HG03175 (cell line): ENCODE data around the gene GPC5.
"Not testable (repeated sequence)": the region's sequence is repeated elsewhere in the genome, so short reads cannot be mapped to it uniquely, and the experiment has no call there.

Experiments
- ATAC-seq: cut with Tn5 transposase; IDR thresholded peaks from one replicate; pipeline ENCODE4 v1.9.1; 2021; ENCODE audit warnings: mild to moderate bottlenecking, moderate library complexity; ENCODE audit not compliant: unreplicated experiment

The GPC5 gene

DNA sequence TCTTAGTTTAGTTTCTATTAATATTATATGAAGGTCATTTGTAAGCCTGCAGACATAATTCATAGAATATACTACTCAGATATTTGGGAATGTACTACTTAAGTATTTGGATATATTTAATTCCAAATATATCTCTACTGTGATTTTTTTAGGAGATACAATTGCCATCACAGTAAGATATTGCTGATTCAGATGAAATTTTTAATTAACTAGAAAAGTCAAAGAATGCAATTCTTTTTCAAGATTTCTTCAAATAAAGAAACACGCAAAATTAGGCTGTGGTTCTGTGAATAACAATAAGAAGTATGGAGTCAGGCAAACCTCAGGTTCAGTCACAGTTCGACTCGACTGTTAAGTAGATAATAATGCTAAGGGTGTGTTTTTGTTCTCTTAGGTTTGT lies 1277.8 kb downstream of the GPC5 start:
- ATAC-seq: no peak

DNA sequence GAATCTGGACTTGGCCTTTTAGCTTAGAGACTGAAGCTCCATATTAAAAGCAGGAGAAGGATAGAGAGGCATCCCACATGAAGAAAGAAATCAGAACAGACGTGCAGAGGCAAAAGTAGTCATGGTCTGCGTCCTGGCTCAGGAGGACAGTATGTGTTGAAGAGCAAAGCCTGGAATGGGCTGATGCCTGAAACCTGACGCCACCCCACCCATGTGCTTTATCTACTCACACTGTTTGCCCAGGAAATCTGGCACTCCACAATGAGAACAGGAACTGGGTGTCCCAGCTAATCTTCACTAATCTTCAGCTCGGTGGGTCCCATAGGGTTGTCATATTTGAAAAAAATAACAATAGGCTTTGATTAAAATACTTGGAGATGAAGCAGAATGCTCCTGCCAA lies 1279.2 kb downstream of the GPC5 start:
- no peak for ATAC-seq

GRCh38 chr13:92679602-92680001 lies 1281.2 kb downstream of the GPC5 start:
- no peak for ATAC-seq

DNA sequence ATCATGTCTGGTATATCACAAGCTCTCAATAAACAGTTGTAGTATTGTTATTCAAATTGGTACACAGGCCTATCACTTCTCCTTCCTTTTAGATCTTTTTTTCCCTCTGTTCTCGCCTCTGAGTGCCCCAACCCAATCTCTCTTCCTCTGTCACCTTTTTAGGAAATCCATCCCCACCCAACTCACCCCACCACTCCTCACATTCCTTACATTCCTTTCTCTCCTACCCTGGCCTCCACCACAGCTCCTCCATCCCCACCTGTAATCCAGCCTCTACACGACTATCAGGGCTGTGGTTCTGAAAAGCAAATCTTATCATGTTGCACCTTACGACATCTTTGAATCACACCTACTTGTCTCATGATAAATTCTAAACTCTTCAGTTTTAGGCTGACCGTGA lies 1282.8 kb downstream of the GPC5 start:
- no peak for ATAC-seq

GRCh38 chr13:92682832-92683517 lies 1284.6 kb downstream of the GPC5 start:
- ATAC-seq: no peak

DNA sequence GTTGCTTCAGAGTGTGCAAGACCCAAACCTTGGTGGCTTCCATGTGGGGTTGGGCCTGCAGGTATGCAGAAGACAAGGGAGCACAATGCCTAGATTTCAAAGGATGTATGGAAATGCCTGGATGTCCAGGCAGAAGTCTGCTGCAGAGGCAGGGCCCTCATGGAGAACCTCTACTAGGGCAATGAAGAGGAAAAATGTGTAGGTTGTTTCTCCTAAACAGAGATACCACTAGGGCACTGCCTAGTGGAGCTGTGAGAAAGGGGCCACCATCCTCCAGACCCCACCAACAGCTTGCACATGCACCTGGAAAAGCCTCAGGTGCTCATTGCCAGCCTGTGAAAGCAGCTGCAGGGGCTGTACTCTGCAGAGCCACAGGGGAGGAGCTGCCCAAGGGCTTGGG lies 1295.6 kb downstream of the GPC5 start:
- ATAC-seq: no peak

GRCh38 chr13:92695827-92696226 lies 1297.4 kb downstream of the GPC5 start:
- not testable (repeated sequence) for ATAC-seq

DNA sequence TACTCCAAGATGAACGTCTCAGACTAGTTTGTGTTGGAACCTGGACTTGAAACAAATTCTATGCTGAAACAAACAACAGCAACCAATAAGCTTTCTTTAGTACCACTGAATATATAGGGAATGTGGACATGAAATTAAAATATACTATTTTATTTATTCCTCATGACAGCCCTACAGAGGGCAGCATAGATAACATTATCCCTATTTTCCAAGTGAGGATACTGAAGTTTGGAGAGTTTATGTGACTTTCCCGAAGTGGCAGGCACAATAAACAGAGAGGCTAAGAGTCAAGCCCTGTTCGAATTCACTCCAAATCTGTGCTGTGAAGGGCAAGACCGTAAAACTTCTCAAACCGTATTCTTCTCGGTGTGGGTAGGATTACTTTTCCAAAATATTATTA lies 1318.3 kb downstream of the GPC5 start:
- no peak for ATAC-seq

DNA sequence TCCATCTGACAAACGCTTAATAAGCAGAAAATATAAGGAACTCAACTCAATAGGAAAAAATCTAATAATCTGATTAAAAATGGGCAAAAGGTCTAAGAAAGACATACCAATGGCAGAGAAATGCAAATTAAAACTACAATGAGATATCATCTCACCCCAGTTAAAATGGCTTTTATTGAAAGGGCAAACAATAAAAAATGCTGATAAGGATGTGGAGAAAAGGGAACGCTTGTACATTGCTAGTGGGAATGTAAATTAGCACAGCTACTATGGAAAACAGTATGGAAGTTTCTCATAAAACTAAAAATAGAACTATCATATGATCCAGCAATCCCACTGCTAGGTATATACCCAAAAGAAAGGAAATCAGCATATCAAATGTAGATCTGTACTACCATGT lies 1319.4 kb downstream of the GPC5 start:
- no peak for ATAC-seq

- ATAC-seq: no peak
Observed at GRCh38 chr13:92719868-92720267, 1321.4 kb downstream of the GPC5 start.

- ATAC-seq: no peak
Observed at GRCh38 chr13:92721620-92722019, 1323.2 kb downstream of the GPC5 start.

DNA sequence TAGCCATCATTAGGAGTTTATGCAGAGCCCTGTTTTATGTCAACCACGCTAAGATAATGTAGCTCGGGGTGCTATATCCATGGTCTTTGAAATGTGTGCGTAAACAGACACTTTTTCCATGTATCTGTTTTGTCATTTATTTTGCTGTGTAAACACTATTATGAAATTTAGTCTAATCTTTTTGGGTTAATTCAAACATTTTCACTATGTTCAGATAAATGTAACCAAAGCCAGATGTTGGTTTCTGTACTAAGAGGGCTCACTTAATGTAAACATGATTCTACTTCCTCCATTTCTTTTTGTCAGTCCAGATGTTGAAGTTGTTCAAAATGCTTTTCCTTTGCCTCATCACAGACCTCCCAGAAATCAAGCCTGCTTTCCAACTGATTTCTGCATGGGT lies 1328.7 kb downstream of the GPC5 start:
- ATAC-seq: no peak

GRCh38 chr13:92734068-92734467 lies 1335.6 kb downstream of the GPC5 start:
- no peak for ATAC-seq

- no peak for ATAC-seq
Observed at GRCh38 chr13:92734545-92734944, 1336.1 kb downstream of the GPC5 start.

- ATAC-seq: no peak
Observed at GRCh38 chr13:92735909-92736308, 1337.5 kb downstream of the GPC5 start.

DNA sequence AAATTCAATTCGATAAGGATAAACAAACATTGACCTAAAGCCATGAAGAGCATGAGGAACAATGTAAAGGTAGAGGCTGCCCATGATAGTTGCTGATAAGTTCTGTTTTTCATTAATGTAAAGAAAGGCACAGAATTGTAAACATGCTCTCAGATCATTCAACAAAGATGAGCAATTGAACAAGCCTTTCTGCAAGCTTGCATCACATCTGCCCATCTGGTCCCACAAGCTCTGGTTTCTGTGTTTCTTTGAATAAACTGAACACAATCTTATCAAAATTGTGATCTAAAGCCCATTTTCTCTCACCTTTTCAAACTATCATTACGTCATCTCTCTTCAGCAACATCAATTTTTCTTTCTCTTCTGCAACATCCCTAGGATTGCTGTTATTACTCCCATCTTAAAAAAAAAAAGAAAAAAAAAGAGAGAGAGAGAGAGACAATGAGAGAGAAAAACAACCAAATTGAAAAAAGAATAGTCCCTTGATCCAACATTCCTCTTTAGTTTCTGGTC lies 1340.9 kb downstream of the GPC5 start:
- ATAC-seq: no peak

GRCh38 chr13:92743992-92744391 lies 1345.6 kb downstream of the GPC5 start:
- ATAC-seq: no peak

DNA sequence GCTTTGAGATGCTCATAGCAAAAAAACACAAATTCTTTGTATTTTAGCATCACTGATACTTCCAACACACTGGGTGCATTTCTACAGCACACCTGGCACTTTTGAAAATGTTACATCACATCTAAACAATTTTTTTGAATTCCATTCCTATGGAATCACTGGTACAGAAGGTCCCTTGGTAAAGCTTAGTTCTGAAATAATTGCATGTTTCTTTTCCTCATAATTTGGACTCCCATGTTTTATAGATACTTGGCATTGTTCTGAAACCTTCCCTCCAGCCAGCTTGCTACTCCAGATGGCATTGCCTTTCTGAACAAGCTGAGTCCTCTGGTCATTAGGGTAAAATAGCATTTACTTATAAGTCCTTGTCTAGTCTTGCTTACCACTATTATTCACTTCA lies 1346.8 kb downstream of the GPC5 start:
- no peak for ATAC-seq

DNA sequence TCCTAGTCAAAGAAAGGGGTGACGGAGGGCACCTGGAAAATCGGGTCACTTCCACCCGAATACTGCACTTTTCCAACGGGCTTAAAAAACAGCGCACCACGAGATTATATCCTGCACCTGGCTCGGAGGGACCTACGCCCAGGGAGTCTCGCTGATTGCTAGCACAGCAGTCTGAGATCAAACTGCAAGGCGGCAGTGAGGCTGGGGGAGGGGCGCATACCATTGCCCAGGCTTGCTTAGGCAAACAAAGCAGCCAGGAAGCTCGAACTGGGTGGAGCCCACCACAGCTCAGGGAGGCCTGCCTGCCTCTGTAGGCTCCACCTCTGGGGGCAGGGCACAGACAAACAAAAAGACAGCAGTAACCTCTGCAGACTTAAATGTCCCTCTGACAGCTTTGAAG lies 1354.3 kb downstream of the GPC5 start:
- not testable (repeated sequence) for ATAC-seq

DNA sequence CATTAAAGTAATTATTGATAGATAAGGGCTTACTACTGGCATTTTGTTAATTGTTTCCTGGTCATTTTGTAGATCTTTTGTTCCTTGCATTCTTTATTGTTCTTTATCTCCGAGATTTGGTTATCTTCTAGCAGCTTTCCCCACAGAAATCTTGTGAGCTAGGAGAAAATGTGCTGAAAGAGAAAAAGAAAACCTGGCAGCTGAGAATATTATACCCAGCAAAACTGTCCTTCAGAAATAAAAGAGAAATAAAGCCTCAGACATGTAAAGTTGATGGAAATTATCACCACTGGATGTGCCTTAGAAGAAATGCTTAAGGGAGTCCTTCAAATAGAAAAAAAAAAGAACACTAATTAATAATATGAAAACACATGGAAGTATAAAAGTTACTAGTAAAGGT lies 1363.3 kb downstream of the GPC5 start:
- no peak for ATAC-seq

GRCh38 chr13:92767468-92767867 lies 1369.0 kb downstream of the GPC5 start:
- no peak for ATAC-seq

- ATAC-seq: no peak
Observed at GRCh38 chr13:92768602-92769001, 1370.2 kb downstream of the GPC5 start.

DNA sequence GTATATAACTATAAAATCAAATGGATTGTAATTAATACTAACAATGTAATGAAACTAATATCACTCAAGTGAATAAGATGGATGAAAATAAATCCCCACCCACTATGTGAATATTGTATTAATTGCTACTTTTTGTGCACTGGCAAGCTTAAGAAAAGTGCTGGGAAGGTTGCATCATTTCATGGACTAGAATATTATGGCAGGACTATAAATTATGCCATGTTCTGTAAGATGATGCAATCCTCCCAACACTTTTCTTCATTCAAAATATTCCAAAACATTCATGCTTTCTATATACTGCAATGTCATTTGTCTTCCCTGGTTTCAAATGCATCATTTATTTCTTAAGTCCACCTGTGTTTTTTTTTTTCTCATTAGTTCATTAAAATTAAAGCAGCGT lies 1370.6 kb downstream of the GPC5 start:
- ATAC-seq: no peak
